NCI-H69 (cell line): ENCODE data around the gene NEIL1.
"Not testable (repeated sequence)": the region's sequence is repeated elsewhere in the genome, so short reads cannot be mapped to it uniquely, and the experiment has no call there.

Experiments
- DNase-seq: peaks from one replicate; lab custom pipeline; 2025; lab: John Stamatoyannopoulos, UW

NEIL1 gene, protein sequence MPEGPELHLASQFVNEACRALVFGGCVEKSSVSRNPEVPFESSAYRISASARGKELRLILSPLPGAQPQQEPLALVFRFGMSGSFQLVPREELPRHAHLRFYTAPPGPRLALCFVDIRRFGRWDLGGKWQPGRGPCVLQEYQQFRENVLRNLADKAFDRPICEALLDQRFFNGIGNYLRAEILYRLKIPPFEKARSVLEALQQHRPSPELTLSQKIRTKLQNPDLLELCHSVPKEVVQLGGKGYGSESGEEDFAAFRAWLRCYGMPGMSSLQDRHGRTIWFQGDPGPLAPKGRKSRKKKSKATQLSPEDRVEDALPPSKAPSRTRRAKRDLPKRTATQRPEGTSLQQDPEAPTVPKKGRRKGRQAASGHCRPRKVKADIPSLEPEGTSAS

DNA sequence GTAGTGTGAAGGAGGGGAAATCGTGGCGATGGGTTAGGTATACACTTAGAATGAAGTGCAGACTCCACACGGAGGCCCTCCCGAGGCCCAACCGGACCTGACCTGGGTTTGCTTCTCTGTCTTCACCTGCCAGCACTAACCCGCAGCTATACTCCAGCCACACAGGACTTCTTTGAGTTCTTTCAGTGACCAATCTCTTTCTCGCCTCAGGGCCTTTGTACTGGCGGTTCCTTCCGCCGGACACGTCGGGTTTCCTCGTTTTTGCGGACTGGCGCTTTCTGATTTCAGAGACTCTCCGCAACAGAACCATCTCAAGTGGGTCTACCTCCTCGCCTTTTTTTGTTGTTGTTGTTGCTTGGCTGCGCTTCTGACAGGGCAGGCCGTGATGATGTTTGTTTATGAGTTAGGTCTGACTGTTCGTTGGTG lies at the start of gene NEIL1:
Gene NEIL1, plus strand, starts transcription at position 244 of the 426 bp plus-strand sequence. CDS start 1,867 bp downstream, outside the sequence.
- DNase-seq, result no peak

DNA sequence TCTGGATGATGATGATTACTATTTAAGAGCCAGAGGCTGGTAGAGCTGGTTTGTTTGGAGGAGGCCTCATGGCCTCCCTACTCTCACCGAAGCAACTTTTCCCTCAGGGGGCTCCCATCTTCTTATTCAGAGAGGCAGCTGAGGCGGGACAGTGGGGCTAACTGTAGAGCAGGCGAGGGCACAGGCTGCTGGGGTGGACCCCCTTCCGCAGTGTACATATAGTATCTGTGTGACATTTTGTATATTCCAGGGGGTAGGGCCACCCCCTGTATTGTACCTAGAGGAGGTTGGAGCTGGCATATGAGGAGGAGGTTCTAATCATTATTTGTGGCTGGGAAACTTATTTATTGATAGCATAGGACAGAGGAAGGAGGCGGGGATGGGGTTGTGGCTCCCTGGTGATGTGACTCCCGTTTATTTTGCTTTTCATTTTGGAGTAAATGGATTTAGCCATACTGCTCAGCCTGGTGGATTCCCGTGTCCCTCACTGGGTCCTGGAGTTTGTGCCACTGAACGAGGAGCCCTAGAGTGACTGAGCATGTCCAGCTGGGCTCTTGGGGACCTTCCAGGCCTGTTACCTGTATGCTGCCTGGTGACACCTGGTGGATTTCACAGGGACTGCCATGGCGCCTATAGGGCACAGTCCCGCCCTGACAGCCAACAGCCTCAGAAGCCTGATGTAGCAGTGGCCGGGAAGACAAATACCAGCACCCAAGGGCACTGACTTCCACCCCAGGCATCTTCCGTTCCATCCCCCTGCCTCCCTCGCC lies 48.1 kb upstream of the NEIL1 start:
- not testable (repeated sequence) for DNase-seq

GRCh38 chr15:75299311-75299688 lies 47.5 kb upstream of the NEIL1 start:
- DNase-seq, result not testable (repeated sequence)

DNA sequence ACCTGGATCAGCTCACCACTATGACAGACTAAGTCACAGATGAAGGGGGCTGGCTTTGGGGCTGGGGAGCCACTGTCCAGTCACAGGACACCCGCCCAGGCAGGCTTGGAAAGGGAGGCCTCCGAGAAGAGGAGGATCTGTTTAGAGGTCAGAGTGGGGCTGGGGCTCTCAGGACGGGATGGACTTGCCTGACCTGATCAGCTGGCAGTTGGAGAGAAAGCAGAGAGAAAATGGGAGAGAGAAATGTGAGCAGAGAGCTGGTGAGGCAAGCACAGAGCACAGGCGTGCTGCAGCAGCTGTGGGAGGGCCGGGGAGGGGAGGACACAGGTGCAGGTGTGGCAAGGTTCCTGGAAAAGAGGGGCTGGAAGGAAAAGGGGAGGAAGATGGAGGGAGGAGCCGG lies 46.8 kb upstream of the NEIL1 start:
- DNase-seq, result not testable (repeated sequence)

DNA sequence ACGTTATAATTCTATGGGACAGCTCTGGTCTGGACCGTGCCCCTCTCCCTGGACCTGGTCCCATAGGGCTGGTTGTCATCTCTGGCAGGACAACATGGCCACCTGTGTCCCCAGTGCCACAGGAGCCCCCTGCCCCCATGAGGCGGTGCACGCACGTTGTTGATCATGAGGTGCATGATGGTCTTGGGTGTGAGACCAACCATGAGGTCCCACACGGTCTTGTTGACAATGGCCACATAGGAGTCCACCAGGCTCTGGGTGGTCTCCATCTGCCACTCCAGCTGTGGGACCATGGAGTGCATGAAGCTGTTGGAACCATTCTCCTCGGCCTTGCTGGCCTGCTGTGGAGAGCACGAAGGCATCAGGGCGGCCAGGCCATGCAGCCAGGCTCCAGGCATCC lies 44.5 kb upstream of the NEIL1 start:
- DNase-seq, result no peak

DNA sequence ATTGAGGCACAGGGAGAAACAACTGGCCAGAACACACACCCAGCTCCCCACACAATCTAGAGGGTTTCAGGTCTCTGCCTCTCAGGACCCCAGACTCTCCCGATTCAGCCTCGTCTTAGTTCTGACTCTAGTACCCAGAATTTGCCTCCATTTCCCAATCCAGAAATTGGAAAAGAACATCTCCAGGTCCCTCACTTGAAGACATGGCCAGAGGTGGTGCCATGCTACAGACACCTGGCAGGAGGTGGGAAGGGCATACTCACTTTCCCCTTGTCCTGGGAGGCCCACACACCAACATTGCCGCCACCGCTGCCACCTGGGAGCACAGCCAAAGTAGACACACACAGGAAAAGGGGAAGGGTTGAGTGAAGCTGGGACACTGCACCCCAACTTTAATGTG lies 44.1 kb upstream of the NEIL1 start:
- not testable (repeated sequence) for DNase-seq

DNA sequence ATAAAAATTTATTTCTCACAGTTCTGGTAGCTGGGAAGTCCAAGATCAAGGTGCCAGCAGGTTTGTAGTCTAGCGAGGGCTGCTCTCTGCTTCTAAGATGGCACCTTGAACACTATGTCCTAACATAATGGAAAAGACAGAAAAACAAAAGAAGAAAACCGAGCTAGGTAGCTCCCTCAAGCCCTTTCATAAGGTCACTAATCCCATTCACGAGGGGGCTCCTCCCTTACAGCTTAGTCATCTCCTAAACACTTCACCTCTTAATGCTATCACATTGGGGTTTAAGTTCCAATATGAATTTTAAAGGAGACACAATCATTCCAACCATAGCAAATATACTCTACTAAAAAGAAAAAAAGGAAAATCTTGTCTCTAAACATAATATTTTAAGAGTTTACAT lies 40.7 kb upstream of the NEIL1 start:
- no peak for DNase-seq

- DNase-seq, result peak; percentile 61
Measured at GRCh38 chr15:75307778-75308390, 39.0 kb upstream of the NEIL1 start.

GRCh38 chr15:75309711-75310110 lies 37.1 kb upstream of the NEIL1 start:
- DNase-seq, result no peak

GRCh38 chr15:75312548-75312947 lies 34.3 kb upstream of the NEIL1 start:
- not testable (repeated sequence) for DNase-seq

DNA sequence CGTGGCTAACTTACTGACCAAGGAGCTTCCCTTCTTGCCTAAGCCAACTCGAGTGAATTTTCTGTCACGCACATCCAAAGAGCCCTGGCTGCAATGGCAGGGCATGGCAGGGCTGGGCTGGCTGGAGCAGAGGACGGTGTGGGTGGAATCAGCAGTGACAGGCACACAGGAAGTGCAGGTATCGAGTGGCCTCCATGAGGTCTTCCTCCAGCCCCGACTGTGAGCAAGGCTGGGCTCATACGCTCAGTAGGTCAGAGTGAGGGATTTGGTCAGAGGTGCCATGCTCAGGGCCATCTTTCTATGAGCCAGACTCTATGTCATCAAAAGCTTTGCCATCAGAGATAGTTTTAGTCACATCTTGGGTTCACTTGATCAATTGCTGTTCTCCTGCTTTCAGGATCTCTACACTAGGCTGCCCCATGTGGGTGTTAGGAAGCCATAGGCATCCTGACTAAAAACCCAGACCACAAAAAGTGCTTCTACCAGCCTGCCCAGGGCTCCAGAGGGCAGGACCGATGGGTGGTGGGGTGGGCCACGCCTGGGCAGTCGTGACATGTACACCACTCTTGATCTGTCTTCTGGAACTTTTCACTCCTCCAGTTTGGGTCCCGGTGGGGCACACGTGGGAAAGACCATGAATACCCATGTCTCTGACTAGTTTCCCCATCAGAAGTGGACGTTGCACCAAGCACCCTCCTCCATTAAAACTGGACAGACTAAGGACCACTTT lies 33.6 kb upstream of the NEIL1 start:
- no peak for DNase-seq

GRCh38 chr15:75314552-75315290 lies 32.1 kb upstream of the NEIL1 start:
- DNase-seq, result no peak

GRCh38 chr15:75319231-75319897 lies 27.5 kb upstream of the NEIL1 start:
- not testable (repeated sequence) for DNase-seq

DNA sequence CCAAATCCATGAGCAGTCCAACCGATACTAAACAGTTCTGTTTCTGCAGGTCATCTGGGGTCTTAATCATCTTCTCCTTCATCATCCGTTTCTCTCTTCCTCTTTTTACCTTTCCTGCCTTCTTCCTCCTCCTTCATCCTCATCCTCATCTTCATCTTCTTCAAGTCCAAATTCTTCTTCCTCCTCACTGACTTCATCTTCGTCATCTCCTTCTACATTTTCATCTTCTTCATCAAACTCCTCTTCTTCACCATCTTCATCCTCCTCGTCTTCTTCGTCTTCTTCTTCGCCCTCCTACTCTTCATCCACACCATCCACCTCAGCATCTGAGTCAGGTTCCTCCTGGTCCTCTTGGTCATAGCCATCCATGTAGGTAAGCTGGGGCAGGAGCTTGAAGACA lies 25.1 kb upstream of the NEIL1 start:
- no peak for DNase-seq

DNA sequence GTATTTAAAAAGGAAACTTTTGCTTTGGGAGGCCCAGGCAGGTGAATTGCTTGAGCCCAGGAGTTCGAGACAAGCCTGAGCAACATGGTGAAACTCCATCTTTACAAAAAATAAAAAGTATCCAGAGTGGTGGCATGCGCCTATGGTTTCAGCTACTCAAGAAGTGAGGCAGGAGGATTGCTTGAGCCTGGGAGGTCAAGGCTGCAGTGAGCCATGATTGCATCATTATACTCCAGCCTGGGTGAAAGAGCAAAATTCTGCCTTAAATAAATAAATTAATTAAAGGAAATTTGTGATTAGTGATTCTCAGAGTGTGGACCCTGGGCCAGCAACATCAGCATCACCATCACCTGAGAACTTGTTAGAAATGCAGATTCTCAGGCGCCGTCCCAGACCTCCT lies 20.9 kb upstream of the NEIL1 start:
- no peak for DNase-seq

DNA sequence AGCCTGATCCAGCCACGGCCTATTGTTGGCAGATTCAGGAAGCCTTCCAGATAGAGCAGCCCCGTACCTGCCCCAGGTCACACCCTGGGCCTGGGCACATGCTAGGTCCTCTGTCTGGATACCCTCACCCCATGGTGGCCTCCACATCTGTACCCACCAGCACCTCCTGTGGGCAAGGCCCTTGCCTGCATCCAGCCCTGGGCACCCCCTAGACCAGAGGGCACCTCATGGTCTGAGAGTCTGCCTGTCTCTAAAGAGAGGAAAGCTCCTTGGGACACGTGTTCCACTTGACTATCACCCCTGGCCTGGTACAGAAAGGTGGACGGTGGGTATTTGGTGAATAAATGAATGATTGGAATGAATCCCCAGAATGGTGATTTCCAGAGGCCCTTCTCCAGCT lies 19.8 kb upstream of the NEIL1 start:
- DNase-seq, result no peak

DNA sequence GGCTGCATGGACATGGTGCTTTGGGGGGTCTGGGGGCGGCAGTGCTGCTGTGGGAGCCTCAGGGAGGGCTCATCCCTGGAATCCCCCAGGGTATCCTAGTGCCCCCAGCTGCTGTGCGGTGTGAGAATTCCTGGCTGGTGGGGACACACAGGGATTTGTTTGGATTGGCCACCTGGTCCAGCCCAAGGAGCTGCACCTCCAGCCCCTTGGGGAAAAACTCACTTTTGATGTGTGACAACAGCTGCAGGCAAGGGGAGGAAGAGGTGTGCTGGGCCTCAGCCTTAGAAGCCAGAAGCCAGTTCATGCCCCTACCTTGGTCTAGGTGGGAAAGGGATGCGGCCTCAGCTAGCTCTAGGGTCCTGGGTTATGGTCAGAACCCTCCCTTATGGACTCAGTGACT lies 19.3 kb upstream of the NEIL1 start:
- no peak for DNase-seq

- DNase-seq, result no peak
Measured at GRCh38 chr15:75328493-75329314, 18.1 kb upstream of the NEIL1 start.

GRCh38 chr15:75329571-75329970 lies 17.3 kb upstream of the NEIL1 start:
- DNase-seq, result no peak

GRCh38 chr15:75332093-75332492 lies 14.7 kb upstream of the NEIL1 start:
- not testable (repeated sequence) for DNase-seq
